ENCODE data around the gene SUGCT.

Gene SUGCT

DNA sequence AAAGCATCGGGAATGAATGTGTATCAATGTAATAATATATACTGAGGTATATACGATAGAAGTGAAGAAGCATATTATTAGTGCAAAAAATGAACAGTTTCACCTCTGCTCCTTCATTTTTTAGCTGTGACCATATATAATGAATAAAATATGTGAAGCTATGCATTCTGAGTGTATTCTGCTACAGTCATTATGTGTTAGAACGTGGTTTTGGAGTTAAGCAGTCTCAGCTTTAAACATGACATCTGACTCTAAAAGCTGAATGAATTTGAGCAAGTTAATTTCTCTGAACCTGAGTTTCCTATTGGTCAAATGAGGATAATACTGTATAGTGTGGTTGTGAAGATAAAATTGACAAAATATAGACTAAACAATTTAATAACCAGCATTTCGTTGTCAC, 358.1 kb downstream of the SUGCT start:
- TF ChIP-seq, protein P1, sequence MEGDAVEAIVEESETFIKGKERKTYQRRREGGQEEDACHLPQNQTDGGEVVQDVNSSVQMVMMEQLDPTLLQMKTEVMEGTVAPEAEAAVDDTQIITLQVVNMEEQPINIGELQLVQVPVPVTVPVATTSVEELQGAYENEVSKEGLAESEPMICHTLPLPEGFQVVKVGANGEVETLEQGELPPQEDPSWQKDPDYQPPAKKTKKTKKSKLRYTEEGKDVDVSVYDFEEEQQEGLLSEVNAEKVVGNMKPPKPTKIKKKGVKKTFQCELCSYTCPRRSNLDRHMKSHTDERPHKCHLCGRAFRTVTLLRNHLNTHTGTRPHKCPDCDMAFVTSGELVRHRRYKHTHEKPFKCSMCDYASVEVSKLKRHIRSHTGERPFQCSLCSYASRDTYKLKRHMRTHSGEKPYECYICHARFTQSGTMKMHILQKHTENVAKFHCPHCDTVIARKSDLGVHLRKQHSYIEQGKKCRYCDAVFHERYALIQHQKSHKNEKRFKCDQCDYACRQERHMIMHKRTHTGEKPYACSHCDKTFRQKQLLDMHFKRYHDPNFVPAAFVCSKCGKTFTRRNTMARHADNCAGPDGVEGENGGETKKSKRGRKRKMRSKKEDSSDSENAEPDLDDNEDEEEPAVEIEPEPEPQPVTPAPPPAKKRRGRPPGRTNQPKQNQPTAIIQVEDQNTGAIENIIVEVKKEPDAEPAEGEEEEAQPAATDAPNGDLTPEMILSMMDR (IDR thresholded peaks at IDR 0.05; ENCODE audit: low read depth, low read length) = no peak
- TF ChIP-seq EZH2phosphoT487 (IDR thresholded peaks at IDR 0.05; ENCODE audit: low read depth) = no peak
- no peaks in the 10 kb centered on the region; the same call in 1 of the 2 replicates for H3K27me3 ChIP-seq (ENCODE audit: low read depth, low read length)
- H3K4me3 ChIP-seq (ENCODE audit: low read length) = no peak overlapping the region
- H4K20me1 ChIP-seq (ENCODE audit: insufficient read depth, low read length) = no peaks in the 10 kb centered on the region
- H3K9me3 ChIP-seq (ENCODE audit: insufficient read depth, low read length) = no peaks in the 10 kb centered on the region
- H3K36me3 ChIP-seq (replicated peaks; ENCODE audit: low read depth, low read length) = no peaks in the 10 kb centered on the region
- no peaks in the 10 kb centered on the region for H3K4me1 ChIP-seq (ENCODE audit: low read length)
- H3K4me2 ChIP-seq (ENCODE audit: low read length) = no peak overlapping the region
- no peak overlapping the region for H2AFZ ChIP-seq (ENCODE audit: low read depth, low read length)
- H3K79me2 ChIP-seq (ENCODE audit: low read length) = no peaks in the 10 kb centered on the region
- no peak overlapping the region for H3K27ac ChIP-seq (ENCODE audit: low read length)
- H3K9ac ChIP-seq (ENCODE audit: low read length) = no peak overlapping the region

DNA sequence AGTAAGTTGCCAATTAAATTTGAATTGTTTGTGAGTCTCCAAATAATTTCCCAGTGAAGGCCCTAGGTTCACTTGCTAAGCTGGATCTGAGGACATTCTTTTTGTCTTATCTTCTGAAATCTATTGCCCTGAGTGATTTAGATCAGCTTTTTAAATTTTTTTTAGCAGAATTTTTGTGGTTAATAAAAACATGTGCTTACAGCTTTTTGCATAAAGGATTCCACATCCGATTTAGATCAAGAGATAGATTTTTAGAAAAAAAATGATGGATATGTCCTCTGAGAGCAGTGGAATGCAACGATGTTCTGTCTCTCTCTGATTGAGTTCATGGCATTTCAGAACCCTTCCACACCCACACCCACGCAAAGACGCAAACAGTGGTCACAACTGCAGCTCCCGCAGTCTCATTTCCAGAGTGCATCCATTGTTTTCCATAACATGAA, 358.8 kb downstream of the SUGCT start:
- H3K9ac ChIP-seq (ENCODE audit: low read length) = no peak overlapping the region
- H3K4me3 ChIP-seq (ENCODE audit: low read length) = no peak overlapping the region
- no peaks in the 10 kb centered on the region for H3K79me2 ChIP-seq (ENCODE audit: low read length)
- H3K4me1 ChIP-seq (ENCODE audit: low read length) = no peaks in the 10 kb centered on the region
- H3K27ac ChIP-seq (ENCODE audit: low read length) = no peak overlapping the region
- H3K27me3 ChIP-seq (ENCODE audit: low read depth, low read length) = no peaks in the 10 kb centered on the region
- no peak overlapping the region for H3K4me2 ChIP-seq (ENCODE audit: low read length)
- no peak overlapping the region for H2AFZ ChIP-seq (ENCODE audit: low read depth, low read length)
- H4K20me1 ChIP-seq (ENCODE audit: insufficient read depth, low read length) = no peaks in the 10 kb centered on the region
- TF ChIP-seq, protein P1 (IDR thresholded peaks at IDR 0.05; ENCODE audit: low read depth, low read length) = no peak
- no peak for TF ChIP-seq EZH2phosphoT487 (IDR thresholded peaks at IDR 0.05; ENCODE audit: low read depth)
- H3K36me3 ChIP-seq (replicated peaks; ENCODE audit: low read depth, low read length) = no peaks in the 10 kb centered on the region
- no peaks in the 10 kb centered on the region for H3K9me3 ChIP-seq (ENCODE audit: insufficient read depth, low read length)

DNA sequence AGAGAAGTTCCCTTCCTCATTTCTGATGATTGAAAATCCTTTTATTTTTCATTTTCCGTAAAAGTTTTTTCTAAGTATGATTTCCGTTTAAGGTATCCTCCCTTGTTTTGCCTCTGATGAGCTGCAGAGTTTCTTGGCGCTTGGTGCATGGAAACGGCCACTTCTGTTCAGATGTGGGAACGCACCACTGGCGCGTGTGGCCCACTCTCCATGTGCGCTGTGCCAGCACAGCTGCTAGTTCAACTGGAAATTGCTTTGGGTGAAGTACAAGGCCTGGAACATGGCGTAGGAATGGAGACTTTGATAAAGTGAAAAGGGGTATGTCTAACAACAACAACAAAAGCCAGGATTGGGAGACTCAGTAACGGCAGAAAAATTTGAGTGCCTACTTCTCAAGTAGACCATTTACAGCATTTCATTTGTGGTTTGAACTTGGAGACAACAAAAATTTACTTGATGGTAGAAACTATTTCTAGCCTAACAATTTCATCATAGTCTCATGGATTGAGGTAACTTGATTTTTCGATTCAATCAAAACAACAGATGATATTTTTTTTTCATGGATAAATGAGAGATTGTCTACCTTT, 364.2 kb downstream of the SUGCT start:
- no peak overlapping the region for H3K27ac ChIP-seq (ENCODE audit: low read length)
- H3K36me3 ChIP-seq (replicated peaks; ENCODE audit: low read depth, low read length) = no peaks in the 10 kb centered on the region
- H3K79me2 ChIP-seq (ENCODE audit: low read length) = no peaks in the 10 kb centered on the region
- H3K4me2 ChIP-seq (ENCODE audit: low read length) = no peak overlapping the region
- H3K9ac ChIP-seq (ENCODE audit: low read length) = no peak overlapping the region
- H3K9me3 ChIP-seq (ENCODE audit: insufficient read depth, low read length) = no peaks in the 10 kb centered on the region
- peaks cover 3% of the 10 kb centered on the region; the same call in 1 of the 2 replicates for H3K27me3 ChIP-seq (ENCODE audit: low read depth, low read length)
- H4K20me1 ChIP-seq (ENCODE audit: insufficient read depth, low read length) = no peaks in the 10 kb centered on the region
- no peak for TF ChIP-seq EZH2phosphoT487 (IDR thresholded peaks at IDR 0.05; ENCODE audit: low read depth)
- TF ChIP-seq, protein P1 (IDR thresholded peaks at IDR 0.05; ENCODE audit: low read depth, low read length) = no peak
- no peaks in the 10 kb centered on the region for H3K4me1 ChIP-seq (ENCODE audit: low read length)
- no peak overlapping the region for H3K4me3 ChIP-seq (ENCODE audit: low read length)
- H2AFZ ChIP-seq (ENCODE audit: low read depth, low read length) = no peak overlapping the region

DNA sequence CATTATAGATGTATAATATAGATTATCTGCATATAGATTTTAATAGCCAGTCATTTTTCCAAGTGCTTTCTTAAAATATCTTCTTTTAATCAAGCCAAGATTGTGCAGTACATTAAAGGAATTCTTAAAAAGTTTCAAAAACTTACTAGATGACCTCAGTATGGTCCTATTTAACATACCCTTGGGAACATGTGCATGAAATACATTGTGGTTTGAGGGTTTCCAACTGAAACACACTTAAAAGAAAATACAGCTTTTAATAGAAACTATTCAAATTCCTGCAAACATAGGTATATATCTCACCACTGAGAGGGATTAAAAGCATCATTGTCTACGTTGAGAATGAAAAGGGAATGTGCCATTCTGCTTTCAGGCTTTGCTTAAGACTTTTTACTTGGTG, 364.9 kb downstream of the SUGCT start:
- no peak overlapping the region for H3K27ac ChIP-seq (ENCODE audit: low read length)
- H3K4me1 ChIP-seq (ENCODE audit: low read length) = no peaks in the 10 kb centered on the region
- H3K9ac ChIP-seq (ENCODE audit: low read length) = no peak overlapping the region
- no peak for TF ChIP-seq EZH2phosphoT487 (IDR thresholded peaks at IDR 0.05; ENCODE audit: low read depth)
- no peak overlapping the region for H3K4me3 ChIP-seq (ENCODE audit: low read length)
- no peaks in the 10 kb centered on the region for H3K36me3 ChIP-seq (replicated peaks; ENCODE audit: low read depth, low read length)
- H3K79me2 ChIP-seq (ENCODE audit: low read length) = no peaks in the 10 kb centered on the region
- no peaks in the 10 kb centered on the region for H3K9me3 ChIP-seq (ENCODE audit: insufficient read depth, low read length)
- peaks cover 3% of the 10 kb centered on the region; the same call in 1 of the 2 replicates for H3K27me3 ChIP-seq (ENCODE audit: low read depth, low read length)
- no peaks in the 10 kb centered on the region for H4K20me1 ChIP-seq (ENCODE audit: insufficient read depth, low read length)
- no peak overlapping the region for H3K4me2 ChIP-seq (ENCODE audit: low read length)
- H2AFZ ChIP-seq (ENCODE audit: low read depth, low read length) = no peak overlapping the region
